RCC 7860 (cell line): ENCODE results near the gene SNX25.

Experiments
- DNase-seq: peaks from one replicate; pipeline ENCODE4 v3.0.0-alpha.2; 2015; ENCODE audit warnings: low spot score
- FAIRE-seq: peaks from 2 replicates; lab custom pipeline; 2012; peaks lifted over from hg19 to GRCh38; lab: Jason Lieb, UNC

SNX25 gene

GRCh38 chr4:185370268-185370949, 161.0 kb downstream of the SNX25 start:
- DNase-seq = no peak
- FAIRE-seq = no peak

GRCh38 chr4:185371702-185372101, 162.3 kb downstream of the SNX25 start:
- no peak for FAIRE-seq

GRCh38 chr4:185374027-185374426, 164.6 kb downstream of the SNX25 start:
- FAIRE-seq = no peak
- DNase-seq = no peak

More at GRCh38 chr4:185371702-185372101, 162.3 kb downstream of the SNX25 start:
- DNase-seq = no peak

GRCh38 chr4:185374573-185374972, 165.2 kb downstream of the SNX25 start:
- DNase-seq (no peak), FAIRE-seq (no peak)

GRCh38 chr4:185378264-185378663, 168.9 kb downstream of the SNX25 start:
- DNase-seq (no peak), FAIRE-seq (no peak)

- DNase-seq (no peak), FAIRE-seq (no peak)
Measured at GRCh38 chr4:185379326-185380295, 170.2 kb downstream of the SNX25 start.

- no peak for DNase-seq
- FAIRE-seq = no peak
Measured at GRCh38 chr4:185380320-185380719, 170.9 kb downstream of the SNX25 start.

- no peak for DNase-seq
- FAIRE-seq = no peak
Measured at GRCh38 chr4:185381288-185382196, 172.1 kb downstream of the SNX25 start.

- DNase-seq = no peak
- FAIRE-seq = no peak
Measured at GRCh38 chr4:185382754-185383153, 173.4 kb downstream of the SNX25 start.

- DNase-seq (no peak), FAIRE-seq (no peak)
Measured at GRCh38 chr4:185383451-185383850, 174.1 kb downstream of the SNX25 start.

GRCh38 chr4:185384061-185384460, 174.7 kb downstream of the SNX25 start:
- no peak for DNase-seq
- no peak for FAIRE-seq

GRCh38 chr4:185384930-185385331, 175.5 kb downstream of the SNX25 start:
- FAIRE-seq = no peak
- no peak for DNase-seq

- no peak for DNase-seq
- no peak for FAIRE-seq
Measured at GRCh38 chr4:185387957-185388356, 178.6 kb downstream of the SNX25 start.

- FAIRE-seq = no peak
- DNase-seq = no peak
Measured at GRCh38 chr4:185390941-185391340, 181.5 kb downstream of the SNX25 start.

- no peak for DNase-seq
- no peak for FAIRE-seq
Measured at GRCh38 chr4:185392156-185392555, 182.8 kb downstream of the SNX25 start.

- FAIRE-seq (no peak), DNase-seq (no peak)
Measured at GRCh38 chr4:185394568-185395237, 185.3 kb downstream of the SNX25 start.

- FAIRE-seq (no peak), DNase-seq (no peak)
Measured at GRCh38 chr4:185395238-185395955, 186.0 kb downstream of the SNX25 start, which contains the start of gene LRP2BP. Gene LRP2BP (minus strand): TSS chr4:185395924. CDS start chr4:185378186, 17,738 bp downstream.

GRCh38 chr4:185395956-185396723, 186.7 kb downstream of the SNX25 start:
- FAIRE-seq (no peak), DNase-seq (peak; percentile 82)
